ENCODE measurements around the gene THUMPD2. TPM values are rescaled to one million over a fixed set of nuclear protein-coding genes. Genes with fewer than 3 reads are reported as not detected.

THUMPD2 gene
- total RNA-seq, 1 experiment from 2014 or later = 19.6 TPM

DNA sequence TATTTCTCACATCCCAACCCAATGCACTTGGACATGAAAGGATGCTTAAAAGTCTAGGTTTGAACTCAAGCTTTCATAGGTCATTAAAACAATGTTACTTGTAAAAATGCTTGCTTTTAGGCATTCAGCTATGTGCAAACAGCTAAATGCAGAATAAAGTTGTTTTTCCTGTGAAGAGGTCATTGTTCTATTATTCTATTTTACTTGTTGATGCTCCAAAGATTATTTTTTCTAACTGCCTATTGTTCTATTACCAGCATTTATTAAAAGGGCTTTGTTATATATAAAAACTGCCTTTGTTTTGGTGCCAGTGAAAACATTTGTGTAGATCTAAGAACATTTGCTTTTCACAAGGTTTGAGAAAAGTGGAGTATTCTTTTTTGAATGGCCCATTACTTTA lies 64.0 kb downstream of the THUMPD2 start:
- CTCF ChIA-PET = interaction anchor here (1.0 kb wide), 1 partner anchor 16 kb away, joined by 4 read pairs; no protein-coding TSS in a partner anchor
- POLR2A ChIA-PET = no interaction called here
- no peak overlapping the region for H3K4me3 Mint-ChIP-seq
- H3K27ac Mint-ChIP-seq = no peak overlapping the region
- TF ChIP-seq MXD4 (CRISPR knock-in tag; IDR thresholded peaks at IDR 0.05; ENCODE audit: borderline replicate concordance) = no peak
- no peaks in the 10 kb centered on the region for H3K27me3 Mint-ChIP-seq (ENCODE audit: low read depth)
- no peaks in the 10 kb centered on the region; the same call in 1 of the 2 replicates for H3K36me3 Mint-ChIP-seq
- DNase-seq (ENCODE audit: low spot score) = no peak
- H3K4me1 Mint-ChIP-seq = peaks cover 14% of the 10 kb centered on the region
- no peak for ATAC-seq
- no peaks in the 10 kb centered on the region for H3K9me3 Mint-ChIP-seq

- peaks cover 14% of the 10 kb centered on the region for H3K4me1 Mint-ChIP-seq
These were observed 66.1 kb downstream of the THUMPD2 start for GRCh38 chr2:39712953-39713352.

More at GRCh38 chr2:39712953-39713352, 66.1 kb downstream of the THUMPD2 start:
- peaks cover 2% of the 10 kb centered on the region; the same call in 1 of the 2 replicates for H3K36me3 Mint-ChIP-seq
- H3K9me3 Mint-ChIP-seq = peaks cover 2% of the 10 kb centered on the region
- H3K27me3 Mint-ChIP-seq (ENCODE audit: low read depth) = no peaks in the 10 kb centered on the region
- ChIA-PET CTCF (no interaction called here), POLR2A (interaction anchor here (0.6 kb wide), 1 partner anchor 600 kb away, joined by 3 read pairs; no protein-coding TSS in a partner anchor)
- TF ChIP-seq, protein P1, sequence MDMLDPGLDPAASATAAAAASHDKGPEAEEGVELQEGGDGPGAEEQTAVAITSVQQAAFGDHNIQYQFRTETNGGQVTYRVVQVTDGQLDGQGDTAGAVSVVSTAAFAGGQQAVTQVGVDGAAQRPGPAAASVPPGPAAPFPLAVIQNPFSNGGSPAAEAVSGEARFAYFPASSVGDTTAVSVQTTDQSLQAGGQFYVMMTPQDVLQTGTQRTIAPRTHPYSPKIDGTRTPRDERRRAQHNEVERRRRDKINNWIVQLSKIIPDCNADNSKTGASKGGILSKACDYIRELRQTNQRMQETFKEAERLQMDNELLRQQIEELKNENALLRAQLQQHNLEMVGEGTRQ (CRISPR knock-in tag; IDR thresholded peaks at IDR 0.05) = no peak
- TF ChIP-seq SMAD4 (CRISPR knock-in tag; IDR thresholded peaks at IDR 0.05) = no peak
- TF ChIP-seq FOXP1 (CRISPR knock-in tag; IDR thresholded peaks at IDR 0.05; ENCODE audit: borderline replicate concordance) = no peak
- no peak for TF ChIP-seq ATF1 (CRISPR knock-in tag; IDR thresholded peaks at IDR 0.05)
- no peak for TF ChIP-seq ZNF396 (CRISPR knock-in tag; IDR thresholded peaks at IDR 0.05; ENCODE audit: borderline replicate concordance)
- TF ChIP-seq ZNF425 (CRISPR knock-in tag; conservative IDR thresholded peaks at IDR 0.05) = no peak
- TF ChIP-seq SOX15 (CRISPR knock-in tag; IDR thresholded peaks at IDR 0.05) = no peak
- TF ChIP-seq NR1H2 (CRISPR knock-in tag; IDR thresholded peaks at IDR 0.05) = no peak
- no peak for TF ChIP-seq TCF7 (CRISPR knock-in tag; IDR thresholded peaks at IDR 0.05; ENCODE audit: low read depth)
- TF ChIP-seq KAT7 (CRISPR knock-in tag; IDR thresholded peaks at IDR 0.05; ENCODE audit: borderline replicate concordance) = no peak
- no peak for TF ChIP-seq ZNF671 (CRISPR knock-in tag; IDR thresholded peaks at IDR 0.05)
- TF ChIP-seq ZNF512 (CRISPR knock-in tag; IDR thresholded peaks at IDR 0.05; ENCODE audit: borderline replicate concordance) = no peak
- TF ChIP-seq, protein P2, sequence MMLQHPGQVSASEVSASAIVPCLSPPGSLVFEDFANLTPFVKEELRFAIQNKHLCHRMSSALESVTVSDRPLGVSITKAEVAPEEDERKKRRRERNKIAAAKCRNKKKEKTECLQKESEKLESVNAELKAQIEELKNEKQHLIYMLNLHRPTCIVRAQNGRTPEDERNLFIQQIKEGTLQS (CRISPR knock-in tag; conservative IDR thresholded peaks at IDR 0.05) = no peak
- TF ChIP-seq SP1 (CRISPR knock-in tag; conservative IDR thresholded peaks at IDR 0.05) = no peak
- TF ChIP-seq, protein P3, sequence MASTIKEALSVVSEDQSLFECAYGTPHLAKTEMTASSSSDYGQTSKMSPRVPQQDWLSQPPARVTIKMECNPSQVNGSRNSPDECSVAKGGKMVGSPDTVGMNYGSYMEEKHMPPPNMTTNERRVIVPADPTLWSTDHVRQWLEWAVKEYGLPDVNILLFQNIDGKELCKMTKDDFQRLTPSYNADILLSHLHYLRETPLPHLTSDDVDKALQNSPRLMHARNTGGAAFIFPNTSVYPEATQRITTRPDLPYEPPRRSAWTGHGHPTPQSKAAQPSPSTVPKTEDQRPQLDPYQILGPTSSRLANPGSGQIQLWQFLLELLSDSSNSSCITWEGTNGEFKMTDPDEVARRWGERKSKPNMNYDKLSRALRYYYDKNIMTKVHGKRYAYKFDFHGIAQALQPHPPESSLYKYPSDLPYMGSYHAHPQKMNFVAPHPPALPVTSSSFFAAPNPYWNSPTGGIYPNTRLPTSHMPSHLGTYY (CRISPR knock-in tag; IDR thresholded peaks at IDR 0.05) = no peak
- no peak for TF ChIP-seq IRF1 (CRISPR knock-in tag; IDR thresholded peaks at IDR 0.05)
- TF ChIP-seq EMX1 (CRISPR knock-in tag; IDR thresholded peaks at IDR 0.05) = no peak
- no peak for TF ChIP-seq ZNF281 (CRISPR knock-in tag; IDR thresholded peaks at IDR 0.05)
- no peak for TF ChIP-seq ETV6 (CRISPR knock-in tag; IDR thresholded peaks at IDR 0.05)
- no peak for TF ChIP-seq PRRX2 (CRISPR knock-in tag; IDR thresholded peaks at IDR 0.05)
- no peak overlapping the region for H3K4me3 Mint-ChIP-seq
- H3K27ac Mint-ChIP-seq = no peak overlapping the region
- DNase-seq (ENCODE audit: low spot score) = no peak
- no peak for ATAC-seq
